Mesenchymal stem cell (in vitro differentiated cells and primary cell): ENCODE data around the gene NUP42.

Source experiments
- DNase-seq: peaks from one replicate; pipeline ENCODE4 v3.0.0-alpha.2; 2013
- H2AFZ ChIP-seq: one replicate; pipeline ENCODE4 v1.6.1; 2013; ENCODE audit warnings: low read depth, mild to moderate bottlenecking, control low read depth, inconsistent platforms, low read length, moderate library complexity
- H2AK5ac ChIP-seq: 2 replicates; pipeline ENCODE4 v1.6.1; 2013; ENCODE audit warnings: low read length, moderate library complexity, mild to moderate bottlenecking, inconsistent platforms; ENCODE audit not compliant: severe bottlenecking
- H2BK120ac ChIP-seq: one replicate; pipeline ENCODE4 v1.6.1; 2013; ENCODE audit warnings: low read depth, mild to moderate bottlenecking, inconsistent platforms, low read length, moderate library complexity
- H2BK12ac ChIP-seq, 2 experiments: one replicate each; pipeline ENCODE4 v1.6.1; 2013; ENCODE audit warnings: inconsistent platforms in 2 of 2, low read length in 2 of 2, mild to moderate bottlenecking in 2 of 2, moderate library complexity in 2 of 2, control low read depth in 1 of 2
- H2BK15ac ChIP-seq: one replicate; pipeline ENCODE4 v1.6.1; 2013; ENCODE audit warnings: mild to moderate bottlenecking, low read depth, inconsistent platforms; ENCODE audit not compliant: poor library complexity, severe bottlenecking
- H2BK5ac ChIP-seq: 2 replicates; pipeline ENCODE4 v1.6.1; 2013; ENCODE audit warnings: low read depth, mild to moderate bottlenecking, low read length, control low read depth, inconsistent platforms; ENCODE audit not compliant: poor library complexity, severe bottlenecking
- H3K14ac ChIP-seq, 2 experiments: one replicate each; pipeline ENCODE4 v1.6.1; 2013; ENCODE audit warnings: inconsistent platforms in 2 of 2, low read length in 2 of 2, control low read depth in 1 of 2, mild to moderate bottlenecking in 1 of 2, moderate library complexity in 1 of 2
- H3K18ac ChIP-seq, 2 experiments: one replicate each; pipeline ENCODE4 v1.6.1; 2013; ENCODE audit warnings: inconsistent platforms in 2 of 2, low read length in 2 of 2, control low read depth in 1 of 2, low read depth in 1 of 2, mild to moderate bottlenecking in 1 of 2
- H3K23ac ChIP-seq, 2 experiments: one replicate each; pipeline ENCODE4 v1.6.1; 2013; ENCODE audit warnings: inconsistent platforms in 2 of 2, low read length in 2 of 2, mild to moderate bottlenecking in 2 of 2, moderate library complexity in 2 of 2, control low read depth in 1 of 2
- H3K27ac ChIP-seq: 2 replicates; pipeline ENCODE4 v1.5.1; 2013; ENCODE audit warnings: mild to moderate bottlenecking, moderate library complexity, low read length, control low read depth, inconsistent platforms; ENCODE audit not compliant: poor library complexity, severe bottlenecking
- H3K27me3 ChIP-seq, 2 experiments: 2 replicates each; pipeline versions ENCODE4 v1.6.1 to v1.7.0; 2013; ENCODE audit warnings: low read length in 2 of 2, mild to moderate bottlenecking in 2 of 2, moderate library complexity in 2 of 2, control low read depth in 1 of 2, inconsistent platforms in 1 of 2; ENCODE audit not compliant: control insufficient read depth in 1 of 2, insufficient read depth in 1 of 2
- H3K36me3 ChIP-seq, 2 experiments: 2 replicates each; pipeline versions ENCODE4 v1.6.1 to v1.7.0; 2013; ENCODE audit warnings: low read length in 2 of 2, control low read depth in 1 of 2, inconsistent platforms in 1 of 2, low read depth in 1 of 2, mild to moderate bottlenecking in 1 of 2; ENCODE audit not compliant: insufficient read depth in 2 of 2, control insufficient read depth in 1 of 2
- H3K4ac ChIP-seq, 2 experiments: one replicate each; pipeline ENCODE4 v1.6.1; 2013; ENCODE audit warnings: inconsistent platforms in 2 of 2, low read length in 2 of 2, mild to moderate bottlenecking in 2 of 2, moderate library complexity in 2 of 2, control low read depth in 1 of 2, low read depth in 1 of 2
- H3K4me1 ChIP-seq: 2 replicates; pipeline ENCODE4 v1.6.1; 2013; ENCODE audit warnings: low read depth, low read length, control low read depth; ENCODE audit not compliant: control insufficient read depth, insufficient read depth
- H3K4me2 ChIP-seq: 2 replicates; pipeline ENCODE4 v1.6.1; 2013; ENCODE audit warnings: low read length, mild to moderate bottlenecking, inconsistent platforms; ENCODE audit not compliant: poor library complexity, severe bottlenecking
- H3K4me3 ChIP-seq, 2 experiments: 2 replicates each; pipeline versions ENCODE4 v1.5.1 to v1.7.0; 2013; ENCODE audit warnings: low read length in 2 of 2, mild to moderate bottlenecking in 2 of 2, control low read depth in 1 of 2, low read depth in 1 of 2; ENCODE audit not compliant: insufficient read depth in 1 of 2
- H3K79me1 ChIP-seq: replicated peaks from 2 replicates; pipeline ENCODE4 v1.6.1; 2013; ENCODE audit warnings: mild to moderate bottlenecking, control low read depth, low read length, inconsistent platforms; ENCODE audit not compliant: poor library complexity, severe bottlenecking
- H3K9ac ChIP-seq: 2 replicates; pipeline ENCODE4 v1.7.0; 2013; ENCODE audit warnings: mild to moderate bottlenecking, low read length, moderate library complexity
- H3K9me3 ChIP-seq: 2 replicates; pipeline ENCODE4 v1.7.0; 2013; ENCODE audit warnings: mild to moderate bottlenecking, low read length; ENCODE audit not compliant: control insufficient read depth
- H4K8ac ChIP-seq: one replicate; pipeline ENCODE4 v1.6.1; 2013; ENCODE audit warnings: inconsistent platforms, mild to moderate bottlenecking, low read length, moderate library complexity
- H4K91ac ChIP-seq: one replicate; pipeline ENCODE4 v1.6.1; 2013; ENCODE audit warnings: mild to moderate bottlenecking, low read length, inconsistent platforms
- WGBS: methylation state at CpG from one replicate; pipeline ENCODE4 v1.1.7; 2013; ENCODE audit warnings: mixed read lengths; 5-methylcytosine and 5-hydroxymethylcytosine counted together

NUP42 gene

GRCh38 chr7:23183279-23184012 lies 1.6 kb downstream of the NUP42 start:
- no peak overlapping the region for H3K14ac ChIP-seq
- no peak for DNase-seq
- H3K23ac ChIP-seq: no peak overlapping the region
- H2BK5ac ChIP-seq: no peak overlapping the region
- no peaks in the 10 kb centered on the region for H3K27me3 ChIP-seq
- H3K36me3 ChIP-seq: peaks cover 5 to 34% of the 10 kb centered on the region in 2 experiments
- H3K18ac ChIP-seq: no peak overlapping the region
- H3K4me2 ChIP-seq: peak overlapping the region; percentile 94
- no peak overlapping the region for H2BK120ac ChIP-seq
- no peak overlapping the region for H3K27ac ChIP-seq
- peaks cover 2% of the 10 kb centered on the region for H3K79me1 ChIP-seq
- no peaks in the 10 kb centered on the region for H3K9me3 ChIP-seq
- H2AFZ ChIP-seq: no peak overlapping the region
- H3K9ac ChIP-seq: peak overlapping the region; percentile 94
- H3K4me1 ChIP-seq: peaks cover 5% of the 10 kb centered on the region
- no peak overlapping the region for H2AK5ac ChIP-seq
- no peak overlapping the region for H2BK15ac ChIP-seq
- WGBS: 98% methylated on average over 13 of the region's 20 CpGs
- H3K4ac ChIP-seq: no peak overlapping the region
- H4K8ac ChIP-seq: no peak overlapping the region
- peak overlapping the region in 1 of 2 experiments; percentile 84 for H2BK12ac ChIP-seq
- no peak overlapping the region for H4K91ac ChIP-seq
- H3K4me3 ChIP-seq: peak overlapping the region in 1 of 2 experiments; percentile 90

- Histone ChIP-seq H2BK120ac (no peak overlapping the region), H3K4me1 (peaks cover 5% of the 10 kb centered on the region), H2BK15ac (no peak overlapping the region), H3K79me1 (peaks cover 7% of the 10 kb centered on the region), H3K27me3 (no peaks in the 10 kb centered on the region), H3K14ac (no peak overlapping the region), H3K9ac (peak overlapping the region; percentile 94), H3K4me2 (no peak overlapping the region), H3K23ac (no peak overlapping the region), H3K18ac (no peak overlapping the region), H3K36me3 (peaks cover 8 to 42% of the 10 kb centered on the region in 2 experiments), H2AFZ (no peak overlapping the region), H2BK12ac (no peak overlapping the region), H2AK5ac (no peak overlapping the region), H3K27ac (no peak overlapping the region), H3K9me3 (no peaks in the 10 kb centered on the region), H4K8ac (no peak overlapping the region), H4K91ac (no peak overlapping the region), H3K4ac (no peak overlapping the region), H3K4me3 (peak overlapping the region in 1 of 2 experiments; percentile 45), H2BK5ac (no peak overlapping the region)
- no CpG with 5 or more reads among the region's 1 CpG for WGBS
- DNase-seq: no peak
Observed at GRCh38 chr7:23184291-23184690, 2.4 kb downstream of the NUP42 start.

DNA sequence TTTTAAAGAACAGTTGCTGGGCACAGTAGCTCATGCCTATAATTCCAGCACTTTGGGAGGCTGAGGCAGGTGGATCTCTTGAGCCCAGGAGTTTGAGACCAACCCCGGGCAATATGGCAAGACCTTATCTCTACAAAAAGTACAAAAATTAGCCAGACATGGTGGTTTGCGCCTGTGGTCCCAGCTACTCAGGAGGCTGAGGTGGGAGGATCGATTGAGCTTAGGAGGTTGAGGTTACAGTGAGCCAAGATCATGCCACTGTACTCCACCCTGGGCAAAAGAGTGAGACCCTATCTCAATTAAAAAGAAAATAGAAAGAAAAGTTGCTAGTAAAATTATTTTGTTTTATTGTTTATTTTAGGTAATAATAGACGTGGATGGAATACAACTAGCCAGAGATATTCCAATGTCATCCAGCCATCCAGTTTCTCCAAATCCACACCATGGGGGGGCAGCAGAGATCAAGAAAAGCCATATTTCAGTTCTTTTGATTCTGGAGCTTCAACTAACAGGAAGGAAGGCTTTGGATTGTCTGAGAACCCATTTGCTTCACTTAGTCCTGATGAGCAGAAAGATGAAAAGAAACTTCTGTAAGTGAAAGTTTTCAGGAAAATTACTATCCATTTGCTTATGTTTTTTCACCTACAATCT lies 3.0 kb downstream of the NUP42 start:
- peak; percentile 65 for DNase-seq
- Histone ChIP-seq H3K4me2 (no peak overlapping the region), H4K8ac (no peak overlapping the region), H2AK5ac (no peak overlapping the region), H3K14ac (no peak overlapping the region), H3K4me1 (peaks cover 5% of the 10 kb centered on the region), H3K9me3 (no peaks in the 10 kb centered on the region), H3K9ac (peak overlapping the region; percentile 94), H4K91ac (no peak overlapping the region), H2BK12ac (no peak overlapping the region), H2BK5ac (no peak overlapping the region), H3K23ac (no peak overlapping the region), H3K27me3 (no peaks in the 10 kb centered on the region), H2BK120ac (no peak overlapping the region), H3K27ac (no peak overlapping the region), H3K18ac (no peak overlapping the region), H3K4ac (no peak overlapping the region), H2BK15ac (no peak overlapping the region), H3K79me1 (peaks cover 9% of the 10 kb centered on the region), H2AFZ (no peak overlapping the region), H3K4me3 (peak overlapping the region in 1 of 2 experiments; percentile 45), H3K36me3 (peaks cover 12 to 46% of the 10 kb centered on the region in 2 experiments)
- no CpG with 5 or more reads among the region's 4 CpGs for WGBS

- no peak overlapping the region for H2BK5ac ChIP-seq
- no peak overlapping the region for H2AK5ac ChIP-seq
- no peak overlapping the region for H2BK120ac ChIP-seq
- H3K4me2 ChIP-seq: no peak overlapping the region
- H3K4ac ChIP-seq: no peak overlapping the region
- no peak overlapping the region for H2BK12ac ChIP-seq
- no peaks in the 10 kb centered on the region for H3K9me3 ChIP-seq
- H3K9ac ChIP-seq: peak overlapping the region; percentile 59
- peaks cover 11% of the 10 kb centered on the region for H3K79me1 ChIP-seq
- no CpG with 5 or more reads among the region's 1 CpG for WGBS
- no peak for DNase-seq
- H3K27ac ChIP-seq: no peak overlapping the region
- peaks cover 13 to 57% of the 10 kb centered on the region in 2 experiments for H3K36me3 ChIP-seq
- peaks cover 5% of the 10 kb centered on the region for H3K4me1 ChIP-seq
- no peak overlapping the region for H2BK15ac ChIP-seq
- no peak overlapping the region for H3K14ac ChIP-seq
- H3K23ac ChIP-seq: no peak overlapping the region
- no peak overlapping the region for H3K4me3 ChIP-seq
- no peak overlapping the region for H2AFZ ChIP-seq
- H4K91ac ChIP-seq: no peak overlapping the region
- no peaks in the 10 kb centered on the region for H3K27me3 ChIP-seq
- no peak overlapping the region for H4K8ac ChIP-seq
- no peak overlapping the region for H3K18ac ChIP-seq
Observed at GRCh38 chr7:23185980-23186379, 4.1 kb downstream of the NUP42 start.
